Loucy (cell line): ENCODE measurements around the gene CDC34.

Experiments used
- CTCF ChIP-seq: fragments of 200-600 bp; sonication (generic); conservative IDR thresholded peaks from 2 replicates; pipeline ENCODE4 v1.5.1; 2014; ENCODE audit warnings: mild to moderate bottlenecking, antibody characterized with exemption, low read length
- EZH2phosphoT487 ChIP-seq: fragments of 200-600 bp; IDR thresholded peaks from 2 replicates; pipeline ENCODE4 v1.6.1; 2018; ENCODE audit warnings: antibody characterized with exemption, mild to moderate bottlenecking, moderate library complexity, borderline replicate concordance

GRCh38 chr19:585551-586110 lies 54.1 kb downstream of the CDC34 start:
- no peak for TF ChIP-seq CTCF
- TF ChIP-seq EZH2phosphoT487 = no peak
